Subcutaneous adipose tissue (tissue), 4 donors: ENCODE measurements around the gene MTA3. TPM values are rescaled to one million over a fixed set of nuclear protein-coding genes. Genes with fewer than 3 reads are reported as not detected.

Experiments used
- total RNA-seq, 4 donors: library from RNA; depleted of rRNA; stranded (reverse); fragments of >200 nt; gene quantifications; one replicate each; pipeline ENCODE4 v1.1.0, GENCODE V29; 2016
- TF ChIP-seq, protein P1 (sequence below): fragments of 450-650 bp; IDR thresholded peaks from one replicate; pipeline ENCODE4 v1.5.1; 2016; ENCODE audit warnings: low read depth, mild to moderate bottlenecking, control low read depth, antibody characterized with exemption, moderate library complexity

The MTA3 gene
- total RNA-seq, 4 donors from 2014 or later, result 25.8 to 46.6 (median 27.1) TPM

DNA sequence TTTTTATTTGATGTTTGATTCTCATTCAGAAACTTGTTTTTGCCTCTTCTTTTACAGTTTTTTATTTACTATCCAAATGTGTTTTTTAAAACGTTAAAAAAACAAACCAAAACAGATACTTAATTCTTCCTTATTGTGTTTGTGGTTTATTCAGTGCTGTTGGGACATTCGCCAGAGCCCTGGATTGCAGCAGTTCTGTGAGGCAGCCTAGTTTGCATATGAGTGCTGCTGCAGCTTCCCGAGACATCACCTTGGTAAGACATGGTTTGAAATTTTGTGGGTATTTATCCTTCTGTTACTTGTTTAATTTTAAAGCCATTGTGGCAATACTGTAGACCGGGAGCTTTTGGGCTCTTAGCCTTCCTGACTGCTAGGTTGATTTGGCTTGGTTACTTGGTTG is 91.2 kb downstream of the MTA3 start:
- TF ChIP-seq, protein P1, sequence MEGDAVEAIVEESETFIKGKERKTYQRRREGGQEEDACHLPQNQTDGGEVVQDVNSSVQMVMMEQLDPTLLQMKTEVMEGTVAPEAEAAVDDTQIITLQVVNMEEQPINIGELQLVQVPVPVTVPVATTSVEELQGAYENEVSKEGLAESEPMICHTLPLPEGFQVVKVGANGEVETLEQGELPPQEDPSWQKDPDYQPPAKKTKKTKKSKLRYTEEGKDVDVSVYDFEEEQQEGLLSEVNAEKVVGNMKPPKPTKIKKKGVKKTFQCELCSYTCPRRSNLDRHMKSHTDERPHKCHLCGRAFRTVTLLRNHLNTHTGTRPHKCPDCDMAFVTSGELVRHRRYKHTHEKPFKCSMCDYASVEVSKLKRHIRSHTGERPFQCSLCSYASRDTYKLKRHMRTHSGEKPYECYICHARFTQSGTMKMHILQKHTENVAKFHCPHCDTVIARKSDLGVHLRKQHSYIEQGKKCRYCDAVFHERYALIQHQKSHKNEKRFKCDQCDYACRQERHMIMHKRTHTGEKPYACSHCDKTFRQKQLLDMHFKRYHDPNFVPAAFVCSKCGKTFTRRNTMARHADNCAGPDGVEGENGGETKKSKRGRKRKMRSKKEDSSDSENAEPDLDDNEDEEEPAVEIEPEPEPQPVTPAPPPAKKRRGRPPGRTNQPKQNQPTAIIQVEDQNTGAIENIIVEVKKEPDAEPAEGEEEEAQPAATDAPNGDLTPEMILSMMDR, result no peak

DNA sequence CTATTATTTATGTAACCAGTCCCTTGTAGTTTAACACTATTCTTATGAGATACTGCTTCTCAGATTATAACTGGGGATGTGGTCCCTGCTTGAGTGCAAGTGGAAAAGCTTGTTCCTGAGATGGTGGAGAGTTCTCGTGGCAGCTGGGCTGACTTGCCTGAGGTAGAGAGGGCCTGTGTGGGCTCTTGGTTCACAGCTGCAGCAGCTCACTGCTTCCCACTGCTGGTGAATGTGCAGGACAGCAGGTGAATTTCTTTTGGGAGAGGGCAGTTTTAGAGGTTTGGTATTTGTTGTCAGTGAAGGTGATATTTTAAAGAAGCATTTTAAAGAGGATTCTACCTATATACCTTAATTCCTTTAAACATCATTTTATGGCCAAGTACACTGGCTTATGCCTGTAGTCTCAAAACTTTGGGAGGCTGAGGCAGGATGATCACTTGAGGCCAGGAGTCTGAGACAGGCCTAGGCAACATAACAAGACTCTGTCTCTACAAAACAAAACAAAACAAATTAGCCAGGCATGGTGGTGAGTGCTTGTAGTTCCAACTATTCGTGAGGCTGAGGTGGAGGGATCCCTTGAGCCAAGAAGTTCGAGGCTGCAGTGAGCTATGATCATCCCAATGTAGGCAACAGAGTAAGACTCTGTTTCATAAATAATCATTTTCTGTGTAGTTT is 94.8 kb downstream of the MTA3 start:
- TF ChIP-seq, protein P1, result no peak

GRCh38 chr2:42663828-42664227 is 95.4 kb downstream of the MTA3 start:
- TF ChIP-seq, protein P1, result no peak

DNA sequence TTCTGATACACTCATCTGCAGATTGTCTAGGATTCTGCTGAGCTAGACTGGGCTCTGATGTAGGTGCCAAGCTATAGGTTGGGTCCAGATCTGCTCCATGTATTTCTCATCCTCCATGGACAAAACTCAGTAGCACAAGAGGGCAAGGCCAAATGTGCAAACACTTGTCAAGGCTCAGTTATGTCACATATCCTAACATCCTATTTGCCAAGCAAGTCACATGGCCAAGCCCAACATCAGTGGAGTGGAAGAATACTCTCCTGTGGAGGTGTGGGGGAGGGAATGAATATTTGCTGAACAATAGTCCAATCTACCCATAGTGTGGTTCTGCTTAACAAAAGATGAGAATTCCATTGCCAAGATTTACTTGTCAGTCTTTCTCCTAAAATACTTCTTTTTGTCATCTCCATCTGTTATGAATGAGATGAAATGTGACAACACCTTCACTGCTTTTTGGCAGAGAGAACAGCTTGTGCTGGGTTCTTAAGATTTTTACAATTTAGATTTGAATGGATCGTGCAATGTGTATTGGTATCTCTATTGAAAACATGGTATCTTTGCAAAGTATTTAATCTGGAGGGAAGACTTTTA is 105.7 kb downstream of the MTA3 start:
- TF ChIP-seq, protein P1, result no peak

- TF ChIP-seq, protein P1, result no peak
Observed at GRCh38 chr2:42675815-42676214, 107.4 kb downstream of the MTA3 start.

- TF ChIP-seq, protein P1, result no peak
Observed at GRCh38 chr2:42685303-42685702, 116.9 kb downstream of the MTA3 start.

DNA sequence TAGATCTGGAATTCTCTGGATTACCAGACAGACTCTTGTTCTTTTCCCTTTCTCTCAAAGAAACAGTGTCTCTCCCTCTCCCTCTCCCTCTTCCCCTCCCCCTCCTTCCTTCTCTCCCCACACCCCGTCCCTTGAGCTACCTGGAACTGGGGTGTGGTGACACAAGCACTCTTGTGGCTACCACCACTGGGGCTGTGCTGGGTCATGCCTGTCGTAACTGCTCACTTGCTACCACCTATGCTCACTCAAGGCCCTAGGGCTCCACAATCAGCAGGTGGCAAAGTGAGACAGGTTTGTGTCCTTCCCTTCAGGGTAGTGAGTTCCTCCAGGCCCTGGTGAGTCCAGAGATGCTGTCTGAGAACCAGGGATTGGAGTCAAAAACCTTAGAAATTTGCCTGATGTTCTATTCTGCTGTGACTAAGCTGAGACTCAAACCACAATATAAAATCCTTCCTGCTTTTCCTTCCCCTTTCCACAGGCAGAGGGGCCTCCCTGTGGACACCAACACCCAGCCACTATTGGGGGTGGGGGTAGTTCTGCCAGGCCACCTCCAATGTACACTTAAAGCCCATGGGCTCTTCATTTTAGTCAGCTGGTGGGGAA is 124.7 kb downstream of the MTA3 start:
- TF ChIP-seq, protein P1, result no peak
